NCI-H2196 (cell line): ENCODE data around the gene PDIA6.
"Not testable (repeated sequence)": the region's sequence is repeated elsewhere in the genome, so short reads cannot be mapped to it uniquely, and the experiment has no call there.

ENCODE experiments used
- DNase-seq: peaks from one replicate; lab custom pipeline; 2025; ENCODE audit not compliant: unreplicated experiment; lab: John Stamatoyannopoulos, UW

PDIA6 gene

GRCh38 chr2:10785260-10785659 is 27.3 kb downstream of the PDIA6 start:
- DNase-seq, result no peak

GRCh38 chr2:10784719-10785118 is 27.9 kb downstream of the PDIA6 start:
- DNase-seq, result no peak

DNA sequence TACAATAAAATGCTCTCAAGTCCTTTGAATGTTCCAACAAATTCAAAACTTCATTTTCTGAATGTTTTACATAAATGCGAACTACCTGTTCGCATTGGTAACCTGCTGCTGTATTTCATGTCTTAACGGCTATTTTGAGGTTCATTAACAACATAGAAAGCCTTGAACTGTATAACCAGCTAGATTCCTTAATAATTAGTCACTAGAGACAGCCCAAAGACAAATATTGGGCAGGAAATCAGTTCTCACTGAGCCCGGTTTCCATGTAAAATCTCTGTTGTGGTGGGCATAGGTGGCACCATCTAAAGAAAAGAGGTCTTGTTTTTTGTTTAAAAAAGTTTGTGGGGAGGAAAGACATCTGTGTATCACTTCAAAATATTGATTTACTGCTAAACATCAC is 29.2 kb downstream of the PDIA6 start:
- DNase-seq, result no peak

GRCh38 chr2:10781746-10782145 is 30.8 kb downstream of the PDIA6 start:
- DNase-seq, result no peak

DNA sequence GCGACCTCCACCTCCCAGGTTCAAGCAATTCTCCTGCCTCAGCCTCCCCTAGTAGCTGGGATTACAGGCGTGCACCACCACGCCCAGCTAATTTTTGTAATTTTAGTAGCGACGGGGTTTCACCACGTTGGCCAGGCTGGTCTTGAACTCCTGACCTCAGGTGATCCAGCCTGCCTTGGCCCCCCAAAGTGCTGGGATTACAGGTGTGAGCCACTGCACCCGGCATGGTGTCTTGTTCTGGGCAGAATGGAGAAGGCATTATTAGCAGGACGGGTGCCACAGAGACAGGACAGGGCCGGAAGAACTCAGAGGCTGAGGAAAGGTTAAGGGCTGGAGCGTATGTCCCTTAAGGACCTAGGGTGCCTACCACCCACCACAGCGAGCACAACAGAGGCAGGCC is 31.8 kb downstream of the PDIA6 start:
- not testable (repeated sequence) for DNase-seq

DNA sequence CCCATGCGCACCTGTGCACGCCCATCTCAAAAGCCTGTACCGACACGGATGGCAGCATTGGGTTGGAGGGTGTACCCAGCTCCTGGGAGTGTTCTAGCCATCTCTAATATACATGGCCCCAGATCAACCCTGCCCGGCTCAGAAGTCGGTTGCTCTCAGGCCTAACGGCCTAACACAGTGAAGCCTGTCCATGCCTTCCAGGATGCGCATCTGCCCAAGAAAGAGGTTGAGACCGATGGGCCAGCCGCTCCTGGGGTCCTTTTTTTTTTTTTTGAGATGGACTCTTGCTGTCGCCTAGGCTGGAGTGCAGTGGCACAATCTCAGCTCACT is 32.1 kb downstream of the PDIA6 start:
- no peak for DNase-seq

DNA sequence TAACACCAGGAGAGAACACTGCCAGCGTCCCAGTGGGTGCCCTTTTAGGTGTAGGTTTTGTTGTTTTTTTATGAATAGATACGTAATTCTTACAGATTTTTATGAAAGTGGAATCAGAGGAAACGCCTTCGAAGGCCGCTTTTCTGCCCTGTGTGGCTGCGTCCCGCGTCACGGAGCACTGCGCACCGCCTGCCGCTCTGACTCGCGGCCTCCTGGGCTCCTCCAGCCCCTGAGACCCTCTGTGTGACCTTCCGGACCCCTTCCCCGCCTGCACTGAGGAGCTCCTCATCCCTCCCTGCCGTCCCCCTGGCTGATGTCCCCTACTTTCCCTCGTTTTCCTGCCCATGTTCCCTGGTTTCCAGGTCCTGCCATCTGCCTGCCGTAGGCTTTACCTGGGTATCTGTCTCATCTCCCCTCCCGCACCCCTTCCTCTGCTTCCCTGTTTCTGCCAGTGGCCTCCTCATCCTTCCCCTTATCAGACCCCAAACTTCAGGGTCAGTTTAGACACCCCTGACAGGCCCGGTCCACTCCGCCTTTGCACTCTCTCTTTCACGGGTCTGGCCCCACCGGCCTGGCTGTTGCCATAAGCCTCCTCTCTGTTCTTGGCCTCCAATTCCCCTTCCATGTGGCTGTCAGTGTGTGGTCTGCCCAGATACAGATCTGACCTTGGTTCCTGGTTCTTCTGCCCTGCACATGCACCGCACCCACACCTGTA is 32.7 kb downstream of the PDIA6 start:
- DNase-seq, result no peak

- no peak for DNase-seq
Observed at GRCh38 chr2:10778724-10779115, 33.9 kb downstream of the PDIA6 start.

GRCh38 chr2:10777842-10778723 is 34.5 kb downstream of the PDIA6 start:
- no peak for DNase-seq

GRCh38 chr2:10777111-10777841 is 35.3 kb downstream of the PDIA6 start:
- no peak for DNase-seq

GRCh38 chr2:10776231-10776977 is 36.2 kb downstream of the PDIA6 start:
- DNase-seq, result no peak

DNA sequence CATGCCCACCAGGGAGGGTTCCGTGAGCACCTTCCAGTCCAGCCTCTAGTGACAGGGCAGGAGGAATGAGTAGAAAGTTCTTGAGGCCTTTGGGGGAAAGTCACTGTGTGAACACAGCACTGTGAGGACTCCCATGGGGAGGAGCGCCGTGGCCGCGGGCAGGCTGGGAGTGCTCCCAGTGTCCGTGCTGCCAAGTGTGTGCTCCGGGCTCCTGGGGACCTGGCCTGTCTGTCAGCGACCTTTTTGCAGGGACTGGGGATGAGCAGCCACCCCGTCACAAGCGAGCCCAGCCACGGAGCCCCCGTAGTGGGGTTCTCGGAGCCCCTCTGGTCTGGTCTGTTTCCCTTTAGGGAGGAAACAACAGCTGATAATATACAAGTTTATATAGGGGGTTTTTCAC is 36.8 kb downstream of the PDIA6 start:
- DNase-seq, result no peak

DNA sequence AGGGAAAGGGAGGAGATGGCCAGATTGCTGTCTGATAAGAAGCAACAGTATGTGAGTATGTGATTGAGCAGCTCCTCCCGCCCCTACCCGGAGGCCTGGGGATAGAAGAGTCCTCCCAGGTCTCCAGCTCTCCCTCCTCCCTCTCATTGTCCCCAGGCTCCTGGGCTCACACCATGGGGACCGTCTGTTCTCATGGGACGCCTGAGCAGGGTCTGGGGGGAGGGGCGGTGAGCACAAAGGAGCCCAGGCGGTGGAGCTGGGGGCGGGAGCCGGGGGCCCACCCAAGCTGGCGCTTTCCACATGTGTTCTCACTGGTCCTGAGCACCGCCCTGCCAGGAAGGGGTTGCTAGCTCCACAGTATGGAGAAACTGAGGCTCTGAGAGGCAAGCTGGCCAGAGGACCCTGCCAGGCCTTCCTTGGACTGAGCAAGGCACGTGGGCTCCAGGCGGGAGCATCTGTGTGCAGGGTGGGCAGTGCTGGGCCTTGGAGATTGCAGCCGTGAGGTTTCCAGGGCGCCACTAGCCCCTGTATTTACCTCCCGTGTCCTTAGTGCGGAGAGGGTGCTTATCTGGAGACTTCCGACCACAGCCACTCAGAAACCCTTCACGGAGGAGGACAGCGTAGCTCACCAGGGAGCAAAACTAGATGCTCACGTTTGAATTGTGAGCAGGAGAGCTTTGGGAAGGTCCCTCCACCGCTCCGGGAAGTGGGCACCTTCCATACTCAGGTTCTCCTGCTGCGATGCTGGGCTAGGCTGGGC is 37.4 kb downstream of the PDIA6 start:
- DNase-seq, result no peak

DNA sequence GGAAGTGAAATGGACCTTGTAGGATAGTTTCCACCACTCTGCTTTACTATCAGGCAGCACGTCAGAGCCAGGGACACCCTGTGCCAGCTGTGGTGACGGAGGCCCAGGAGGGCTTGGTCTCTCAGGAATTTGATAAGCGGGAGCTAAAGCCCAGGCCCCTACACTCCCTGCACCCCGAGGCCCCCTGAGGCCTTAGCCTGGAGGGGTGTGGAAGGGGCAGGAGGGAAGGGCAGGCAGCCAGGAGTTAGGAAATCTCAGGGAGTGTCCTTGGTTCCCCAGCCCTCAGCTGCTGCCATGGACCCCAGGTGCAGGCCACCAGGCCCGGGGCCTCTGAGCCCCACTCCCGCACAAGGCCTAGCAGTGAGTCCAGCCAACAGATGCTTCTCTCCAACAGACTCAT is 38.2 kb downstream of the PDIA6 start:
- no peak for DNase-seq

DNA sequence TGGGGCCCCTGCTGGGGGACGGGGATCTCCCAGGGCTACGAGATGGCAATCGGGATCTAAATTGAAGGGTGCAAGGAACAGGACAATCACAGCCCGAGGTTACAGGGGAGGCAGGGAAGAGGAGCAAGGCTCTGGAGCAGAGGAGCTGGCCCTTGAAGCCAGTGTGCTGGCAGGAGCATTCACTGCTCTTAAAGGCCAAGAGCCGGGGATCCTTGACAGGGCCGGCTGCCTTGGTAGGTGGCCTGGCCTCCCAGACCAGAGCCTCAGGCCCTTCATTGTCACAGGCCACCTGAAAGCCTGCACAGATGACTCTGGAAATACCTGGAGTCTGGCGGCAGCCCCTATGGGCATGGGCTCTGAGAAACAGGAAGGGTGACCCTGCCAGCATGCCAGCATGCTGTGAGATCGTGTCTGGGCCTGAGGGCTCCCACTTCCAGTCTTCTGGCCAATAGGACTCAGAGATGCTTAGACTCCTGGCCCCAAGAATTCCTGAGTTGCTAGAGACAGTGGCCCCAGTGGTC is 38.7 kb downstream of the PDIA6 start:
- DNase-seq, result no peak

DNA sequence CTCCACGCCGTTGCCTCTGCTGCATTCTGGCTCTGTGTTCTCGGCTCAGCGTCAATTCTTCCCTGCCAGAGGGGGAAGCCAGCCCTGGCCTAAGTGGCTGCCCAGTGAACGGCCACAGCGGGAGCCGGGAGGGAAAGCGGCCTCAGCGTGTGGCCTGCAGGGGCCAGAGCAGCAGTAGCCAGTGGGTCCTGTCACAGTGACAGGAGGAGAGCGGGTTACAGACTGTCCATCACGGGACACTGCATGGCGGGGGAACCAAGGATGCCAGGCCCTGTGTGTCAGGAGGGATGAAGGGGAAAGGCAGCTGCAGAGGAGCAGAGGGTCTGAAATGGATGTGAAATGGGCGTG is 39.7 kb downstream of the PDIA6 start:
- no peak for DNase-seq

GRCh38 chr2:10772201-10772867 is 40.3 kb downstream of the PDIA6 start:
- no peak for DNase-seq

- no peak for DNase-seq
Observed at GRCh38 chr2:10771786-10772185, 40.8 kb downstream of the PDIA6 start.

- DNase-seq, result no peak
Observed at GRCh38 chr2:10770956-10771750, 41.4 kb downstream of the PDIA6 start.
